Measurements from ENCODE around the gene TNFRSF4.
"Not testable (repeated sequence)": the region's sequence is repeated elsewhere in the genome, so short reads cannot be mapped to it uniquely, and the experiment has no call there.

Gene TNFRSF4

GRCh38 chr1:1185101-1185765, 28.7 kb downstream of the TNFRSF4 start:
- in situ Hi-C loops (cut with HindIII; ENCODE audit: low sequenced_read_pairs): no loop called here

- in situ Hi-C loops (cut with HindIII; ENCODE audit: low sequenced_read_pairs): no loop called here
Measured at GRCh38 chr1:1183833-1184775, 29.8 kb downstream of the TNFRSF4 start.

GRCh38 chr1:1183221-1183747, 30.7 kb downstream of the TNFRSF4 start:
- in situ Hi-C loops (cut with HindIII; ENCODE audit: low sequenced_read_pairs): no loop called here

- in situ Hi-C loops (cut with HindIII; ENCODE audit: low sequenced_read_pairs): no loop called here
Measured at GRCh38 chr1:1182491-1183220, 31.3 kb downstream of the TNFRSF4 start.

GRCh38 chr1:1181938-1182410, 32.0 kb downstream of the TNFRSF4 start:
- in situ Hi-C loops (cut with HindIII; ENCODE audit: low sequenced_read_pairs): no loop called here

- in situ Hi-C loops (cut with HindIII; ENCODE audit: low sequenced_read_pairs): no loop called here
Measured at GRCh38 chr1:1181129-1181937, 32.6 kb downstream of the TNFRSF4 start.

- in situ Hi-C loops (cut with HindIII; ENCODE audit: low sequenced_read_pairs): no loop called here
Measured at GRCh38 chr1:1179983-1180861, 33.7 kb downstream of the TNFRSF4 start.

- in situ Hi-C loops (cut with HindIII; ENCODE audit: low sequenced_read_pairs): no loop called here
Measured at GRCh38 chr1:1179346-1179982, 34.5 kb downstream of the TNFRSF4 start.

GRCh38 chr1:1178794-1179331, 35.1 kb downstream of the TNFRSF4 start:
- in situ Hi-C loops (cut with HindIII; ENCODE audit: low sequenced_read_pairs): no loop called here

GRCh38 chr1:1177452-1178206, 36.3 kb downstream of the TNFRSF4 start:
- in situ Hi-C loops (cut with HindIII; ENCODE audit: low sequenced_read_pairs): no loop called here

GRCh38 chr1:1176931-1177330, 37.0 kb downstream of the TNFRSF4 start:
- in situ Hi-C loops (cut with HindIII; ENCODE audit: low sequenced_read_pairs): no loop called here

- in situ Hi-C loops (cut with HindIII; ENCODE audit: low sequenced_read_pairs): not testable (repeated sequence)
Measured at GRCh38 chr1:1176063-1176761, 37.7 kb downstream of the TNFRSF4 start.

GRCh38 chr1:1175221-1176062, 38.5 kb downstream of the TNFRSF4 start:
- in situ Hi-C loops (cut with HindIII; ENCODE audit: low sequenced_read_pairs): no loop called here

GRCh38 chr1:1173793-1174415, 40.0 kb downstream of the TNFRSF4 start, which contains the start of gene TTLL10:
Gene TTLL10, plus strand, starts transcription at chr1:1173880. Its CDS starts 5,336 bp downstream, at chr1:1179216.
- in situ Hi-C loops (cut with HindIII; ENCODE audit: low sequenced_read_pairs): loop anchor here (5.0 kb wide), 1 partner anchor 47 kb away; no protein-coding TSS in a partner anchor

- in situ Hi-C loops (cut with HindIII; ENCODE audit: low sequenced_read_pairs): loop anchor here (5.0 kb wide), 1 partner anchor 46 kb away; no protein-coding TSS in a partner anchor
Measured at GRCh38 chr1:1173061-1173792, 40.7 kb downstream of the TNFRSF4 start.
